Heart left ventricle (tissue), 13 donors: ENCODE results near the gene C6orf15.
"Not testable (repeated sequence)": the region's sequence is repeated elsewhere in the genome, so short reads cannot be mapped to it uniquely, and the experiment has no call there.

Experiments used
- POLR2A ChIP-seq, 2 donors: fragments of 450-650 bp; IDR thresholded peaks; one replicate each; pipeline ENCODE4 v1.6.1; 2017; ENCODE audit warnings: antibody characterized with exemption in 2 of 2, mild to moderate bottlenecking in 2 of 2, moderate library complexity in 2 of 2
- TF ChIP-seq, protein P1 (sequence below), 12 donors: fragments of 200-600 bp; sonication (generic) in 4 of 12; IDR thresholded peaks; one replicate each; pipeline versions ENCODE4 v1.5.0 to v1.8.0; 2018 to 2022; ENCODE audit warnings: antibody characterized with exemption in 12 of 12, mild to moderate bottlenecking in 5 of 12
- donor health status: ischemic (EF 13 %, LVEDD 7.1; RV severe dilation, severe dysfunction).
- donor health status: DM: no; HTN: yes; CAD: no.
- donor health status: DM: no; HTN: no; CAD: no.
- donor health status: ischemic (EF 25% LVEDD 6.9; RV normal size, moderate dysfunction).
- donor health status: ischemic (EF 25% LVEDD 5.7; RV mildly dilated, moderate dysfunction).
- donor health status: ischemic (EF 35%, LVEDD 5.7; RV mildly dilated, moderate dysfunction).
- donor health status: nonischemic (EF 11% LVEDD 7.7; RV severe dilation, severe dysfunction).
- donor health status: DM: yes; HTN: yes; CAD: no.
- donor health status: PGD.
- donor health status: ischemic (EF 29% LVEDD 5.4; RV normal size, mild dysfunction).
- donor health status: nonischemic (EF 23%, LVEDD 6.1; RV moderate dilation, normal function).

DNA sequence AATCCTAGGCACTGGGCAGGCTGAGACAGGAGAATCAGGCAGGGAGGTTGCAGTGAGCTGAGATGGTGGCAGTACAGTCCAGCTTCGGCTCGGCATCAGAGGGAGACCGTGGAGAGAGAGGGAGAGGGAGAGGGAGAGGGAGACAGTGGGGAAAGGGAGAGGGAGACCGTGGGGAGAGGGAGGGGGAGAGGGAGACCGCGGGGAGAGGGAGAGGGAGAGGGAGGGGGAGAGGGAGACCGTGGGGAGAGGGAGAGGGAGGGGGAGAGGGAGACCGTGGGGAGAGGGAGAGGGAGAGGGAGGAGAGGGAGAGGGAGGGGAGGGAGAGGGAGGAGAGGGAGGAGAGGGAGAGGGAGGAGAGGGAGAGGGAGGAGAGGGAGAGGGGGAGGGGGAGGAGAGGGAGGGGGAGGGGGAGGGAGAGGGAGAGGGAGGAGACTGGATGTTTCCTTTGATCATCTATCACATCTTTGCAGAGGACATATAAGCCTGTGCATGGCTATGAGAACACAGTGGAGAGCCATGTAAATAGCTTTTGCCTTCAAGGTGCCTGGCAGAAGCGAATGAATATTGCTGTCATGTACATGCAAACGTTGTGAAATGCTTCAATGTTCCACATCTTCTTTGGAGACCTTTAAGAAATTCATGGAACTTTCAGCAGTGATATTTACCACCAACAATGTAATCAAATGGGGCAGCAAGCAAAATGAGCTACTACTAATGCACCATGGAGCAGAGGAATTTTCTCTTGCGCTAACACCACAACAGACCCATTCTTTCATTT, 44.3 kb downstream of the C6orf15 start:
- TF ChIP-seq, protein P1, sequence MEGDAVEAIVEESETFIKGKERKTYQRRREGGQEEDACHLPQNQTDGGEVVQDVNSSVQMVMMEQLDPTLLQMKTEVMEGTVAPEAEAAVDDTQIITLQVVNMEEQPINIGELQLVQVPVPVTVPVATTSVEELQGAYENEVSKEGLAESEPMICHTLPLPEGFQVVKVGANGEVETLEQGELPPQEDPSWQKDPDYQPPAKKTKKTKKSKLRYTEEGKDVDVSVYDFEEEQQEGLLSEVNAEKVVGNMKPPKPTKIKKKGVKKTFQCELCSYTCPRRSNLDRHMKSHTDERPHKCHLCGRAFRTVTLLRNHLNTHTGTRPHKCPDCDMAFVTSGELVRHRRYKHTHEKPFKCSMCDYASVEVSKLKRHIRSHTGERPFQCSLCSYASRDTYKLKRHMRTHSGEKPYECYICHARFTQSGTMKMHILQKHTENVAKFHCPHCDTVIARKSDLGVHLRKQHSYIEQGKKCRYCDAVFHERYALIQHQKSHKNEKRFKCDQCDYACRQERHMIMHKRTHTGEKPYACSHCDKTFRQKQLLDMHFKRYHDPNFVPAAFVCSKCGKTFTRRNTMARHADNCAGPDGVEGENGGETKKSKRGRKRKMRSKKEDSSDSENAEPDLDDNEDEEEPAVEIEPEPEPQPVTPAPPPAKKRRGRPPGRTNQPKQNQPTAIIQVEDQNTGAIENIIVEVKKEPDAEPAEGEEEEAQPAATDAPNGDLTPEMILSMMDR (IDR thresholded peaks at IDR 0.05), result not testable (repeated sequence)
- TF ChIP-seq POLR2A (IDR thresholded peaks at IDR 0.05), result not testable (repeated sequence)
